Stomach (tissue), 9 donors: Measurements from ENCODE around the gene ARHGAP11A. TPM values are rescaled to one million over a fixed set of nuclear protein-coding genes. Genes with fewer than 3 reads are reported as not detected.

Experiments
- DNase-seq, 2 donors: peaks; one replicate each; pipeline versions ENCODE4 v3.0.0 to v3.0.0-alpha.2; 2013 to 2019
- H3K27ac ChIP-seq, 5 donors: fragments of 200-600 bp in 4 of 5; sonication (generic) in 4 of 5; one replicate each; pipeline ENCODE4 v1.5.1; 2013 to 2019; ENCODE audit warnings: mild to moderate bottlenecking in 1 of 5, moderate library complexity in 1 of 5
- H3K27me3 ChIP-seq, 3 donors: fragments of 200-600 bp; sonication (generic); one replicate each; pipeline ENCODE4 v1.5.1; 2017 to 2019; ENCODE audit warnings: mixed run types in 1 of 3
- H3K36me3 ChIP-seq, 4 donors: fragments of 200-600 bp; sonication (generic); 1 replicate in 3 of 4; 2 replicates in 1 of 4; pipeline ENCODE4 v1.5.1; 2016 to 2019
- H3K4me1 ChIP-seq, 4 donors: fragments of 200-600 bp; sonication (generic); one replicate each; pipeline ENCODE4 v1.5.1; 2016 to 2019
- H3K4me3 ChIP-seq, 4 donors: fragments of 200-600 bp; sonication (generic) in 3 of 4; one replicate each; pipeline ENCODE4 v1.5.1; 2016 to 2019; ENCODE audit warnings: mild to moderate bottlenecking in 1 of 4
- H3K9me3 ChIP-seq, 4 donors: fragments of 200-600 bp; sonication (generic); one replicate each; pipeline ENCODE4 v1.5.1; 2016 to 2019
- EP300 ChIP-seq: sonication (generic); formaldehyde crosslinking; IDR thresholded peaks from one replicate; pipeline ENCODE4 v1.6.1; 2017; ENCODE audit warnings: antibody characterized with exemption
- POLR2A ChIP-seq, 4 donors: fragments of 450-650 bp; IDR thresholded peaks; one replicate each; pipeline ENCODE4 v1.6.1; 2016; ENCODE audit warnings: antibody characterized with exemption in 4 of 4, control low read depth in 2 of 4, mild to moderate bottlenecking in 1 of 4, moderate library complexity in 1 of 4
- POLR2AphosphoS5 ChIP-seq, 3 donors: sonication (generic); formaldehyde crosslinking; IDR thresholded peaks; one replicate each; pipeline ENCODE4 v1.6.1; 2016; ENCODE audit warnings: antibody characterized with exemption in 3 of 3
- WGBS, 5 donors: extraction: QIAGEN DNeasy Blood & Tissue Kit in 3 of 5; methylation state at CpG; one replicate each; pipeline versions ENCODE4 v1.1.5 to v1.1.7; 2013 to 2018; 5-methylcytosine and 5-hydroxymethylcytosine counted together
- intact Hi-C: fragments of 100-400 bp; cut with DNase I; formaldehyde crosslinking; loops from one replicate; pipeline ENCODE4 v1.15.1; 2023; ENCODE audit warnings: low total_unique reads
- polyA plus RNA-seq, 3 donors: library from polyadenylated mRNA; stranded (reverse); fragments of 200-250 nt; gene quantifications; one replicate each; pipeline ENCODE4 v1.2.3, GENCODE V29; 2013
- total RNA-seq, 5 donors: library from RNA; depleted of rRNA; stranded (reverse); fragments of >200 nt; gene quantifications; one replicate each; pipeline versions ENCODE4 v1.1.0 to v1.2.3, GENCODE V29; 2014 to 2016
- TF ChIP-seq, protein P1 (sequence below), 7 experiments: fragments of 450-650 bp in 4 of 7; fragments of 200-600 bp in 3 of 7; sonication (generic) in 3 of 7; IDR thresholded peaks; one replicate each; pipeline ENCODE4 v1.5.1; 2016 to 2019; ENCODE audit warnings: antibody characterized with exemption in 7 of 7, control low read depth in 2 of 7, mild to moderate bottlenecking in 1 of 7
- donor health status: healthy with polysubstance abuse.
- donor health status: Bipolar disorder and iron deficiency.
- donor health status: healthy.

Gene ARHGAP11A
- total and polyA plus RNA-seq, 8 donors, result 2.2 to 13.9 (median 6.2) TPM

DNA sequence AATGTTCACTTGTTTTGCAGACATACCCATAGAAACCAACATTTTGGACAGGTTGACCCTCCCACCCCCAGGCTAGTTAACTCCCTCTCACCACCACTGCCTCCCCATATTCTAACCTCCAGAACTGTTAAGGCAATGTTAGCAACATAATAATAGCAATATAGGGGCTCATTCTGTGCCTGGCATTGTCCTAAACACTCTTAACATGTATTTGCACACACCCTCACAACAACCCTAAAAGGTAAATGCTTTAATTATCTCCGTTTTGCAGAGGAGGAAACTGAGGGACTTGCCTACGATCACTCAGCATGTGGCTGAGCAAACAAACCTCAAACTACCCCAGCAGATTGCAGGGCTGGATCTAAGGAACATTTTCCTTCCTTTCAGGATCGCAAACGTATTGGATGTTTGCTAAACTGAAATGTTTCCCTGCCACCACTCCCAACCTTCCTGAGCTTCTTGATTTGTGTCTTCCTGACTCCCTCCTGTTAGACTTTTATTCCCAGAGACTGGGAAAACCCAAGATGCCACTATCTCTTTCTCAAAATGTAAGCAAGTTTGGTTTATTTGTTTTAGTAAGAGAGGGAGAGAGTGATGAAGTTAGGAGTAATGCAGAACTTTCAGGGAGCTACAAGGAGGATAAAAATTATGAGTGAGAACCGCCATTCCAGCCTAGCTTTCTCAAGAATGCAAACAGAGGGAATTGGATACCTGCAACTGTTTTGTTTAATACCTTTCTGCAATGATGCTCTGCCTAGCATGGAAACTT is 27.5 kb downstream of the ARHGAP11A start:
- Histone ChIP-seq H3K27ac (no peak overlapping the region), H3K36me3 (no peaks in the 10 kb centered on the region), H3K4me1 (peaks cover 0 to 10% (median 0%) of the 10 kb centered on the region in 4 donors), H3K9me3 (no peaks in the 10 kb centered on the region), H3K27me3 (peaks cover 0 to 26% (median 0%) of the 10 kb centered on the region in 3 donors), H3K4me3 (no peak overlapping the region)
- 31 to 53% (median 49%) methylated on average over 5 of the region's 5 CpGs for WGBS, 5 donors
- no peak for DNase-seq
- intact Hi-C loops, result no loop called here
- TF ChIP-seq POLR2AphosphoS5 (IDR thresholded peaks at IDR 0.05) (no peak), POLR2A (IDR thresholded peaks at IDR 0.05) (no peak), EP300 (no peak)
- TF ChIP-seq, protein P1, sequence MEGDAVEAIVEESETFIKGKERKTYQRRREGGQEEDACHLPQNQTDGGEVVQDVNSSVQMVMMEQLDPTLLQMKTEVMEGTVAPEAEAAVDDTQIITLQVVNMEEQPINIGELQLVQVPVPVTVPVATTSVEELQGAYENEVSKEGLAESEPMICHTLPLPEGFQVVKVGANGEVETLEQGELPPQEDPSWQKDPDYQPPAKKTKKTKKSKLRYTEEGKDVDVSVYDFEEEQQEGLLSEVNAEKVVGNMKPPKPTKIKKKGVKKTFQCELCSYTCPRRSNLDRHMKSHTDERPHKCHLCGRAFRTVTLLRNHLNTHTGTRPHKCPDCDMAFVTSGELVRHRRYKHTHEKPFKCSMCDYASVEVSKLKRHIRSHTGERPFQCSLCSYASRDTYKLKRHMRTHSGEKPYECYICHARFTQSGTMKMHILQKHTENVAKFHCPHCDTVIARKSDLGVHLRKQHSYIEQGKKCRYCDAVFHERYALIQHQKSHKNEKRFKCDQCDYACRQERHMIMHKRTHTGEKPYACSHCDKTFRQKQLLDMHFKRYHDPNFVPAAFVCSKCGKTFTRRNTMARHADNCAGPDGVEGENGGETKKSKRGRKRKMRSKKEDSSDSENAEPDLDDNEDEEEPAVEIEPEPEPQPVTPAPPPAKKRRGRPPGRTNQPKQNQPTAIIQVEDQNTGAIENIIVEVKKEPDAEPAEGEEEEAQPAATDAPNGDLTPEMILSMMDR (IDR thresholded peaks at IDR 0.05), result no peak

DNA sequence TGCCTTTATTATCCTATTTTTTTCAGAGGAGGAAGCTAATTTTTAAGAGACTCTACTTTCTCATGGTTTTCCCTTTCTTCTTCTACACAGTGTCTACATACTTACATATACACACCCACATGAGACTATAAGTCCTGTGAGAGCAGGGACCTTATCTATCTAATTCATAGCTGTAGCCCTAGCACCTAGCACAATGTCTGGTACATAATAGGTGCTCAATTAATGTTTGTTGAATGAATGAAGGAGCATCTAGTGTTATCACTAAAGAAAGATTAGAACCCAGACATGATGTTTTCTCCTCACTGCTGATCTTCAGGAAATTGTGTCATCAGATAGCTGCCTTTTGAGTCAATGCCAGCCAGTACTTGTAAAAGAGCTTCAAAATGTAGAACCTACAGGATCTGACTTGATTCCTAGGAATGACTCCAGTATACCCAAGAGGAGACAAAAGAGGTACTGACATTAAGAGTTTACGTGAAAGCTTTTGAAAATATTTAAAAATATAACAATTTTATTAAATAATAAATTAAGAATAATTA is 28.7 kb downstream of the ARHGAP11A start:
- no peak for DNase-seq
- Histone ChIP-seq H3K27ac (no peak overlapping the region), H3K36me3 (no peaks in the 10 kb centered on the region), H3K4me1 (peaks cover 0 to 10% (median 0%) of the 10 kb centered on the region in 4 donors), H3K4me3 (no peak overlapping the region), H3K27me3 (peaks cover 0 to 26% (median 0%) of the 10 kb centered on the region in 3 donors), H3K9me3 (no peaks in the 10 kb centered on the region)
- 91 to 100% (median 97%) methylated on average over 1 of the region's 1 CpG for WGBS, 5 donors
- intact Hi-C loops, result no loop called here
- no peak for TF ChIP-seq EP300
- TF ChIP-seq POLR2AphosphoS5 (IDR thresholded peaks at IDR 0.05), result no peak
- no peak for TF ChIP-seq POLR2A (IDR thresholded peaks at IDR 0.05)
- TF ChIP-seq, protein P1 (IDR thresholded peaks at IDR 0.05), result no peak

DNA sequence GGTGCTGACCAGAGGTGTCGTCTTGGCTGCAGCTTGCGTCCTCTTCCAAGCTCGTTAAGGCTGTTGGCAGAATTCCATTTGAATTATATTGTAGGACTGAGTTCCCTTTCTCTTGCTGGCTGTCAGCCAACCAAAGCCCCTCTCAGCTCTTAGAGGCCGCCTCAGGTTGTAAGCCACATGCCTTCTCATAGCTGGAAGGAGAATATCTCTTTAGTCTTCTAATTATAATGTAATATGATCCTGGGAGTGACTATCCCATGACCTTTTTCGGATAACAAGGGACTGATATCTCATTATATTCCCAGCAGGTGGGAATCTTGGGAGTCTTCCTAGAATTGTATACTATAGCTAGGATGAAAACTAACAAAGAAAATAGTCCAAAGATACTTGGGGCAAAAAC is 31.0 kb downstream of the ARHGAP11A start:
- WGBS, 5 donors, result 63 to 77% (median 64%) methylated on average over 5 of the region's 5 CpGs
- H3K27ac ChIP-seq, result no peak overlapping the region
- H3K4me1 ChIP-seq, result peaks cover 0 to 10% (median under 1%) of the 10 kb centered on the region in 4 donors
- no peaks in the 10 kb centered on the region for H3K36me3 ChIP-seq
- H3K27me3 ChIP-seq, result peaks cover 0 to 22% (median 0%) of the 10 kb centered on the region in 3 donors
- no peaks in the 10 kb centered on the region for H3K9me3 ChIP-seq
- peak in 1 of 2 donors; percentile 17 for DNase-seq
- intact Hi-C loops, result no loop called here
- no peak overlapping the region for H3K4me3 ChIP-seq
- TF ChIP-seq, protein P1 (IDR thresholded peaks at IDR 0.05), result no peak
- no peak for TF ChIP-seq POLR2AphosphoS5 (IDR thresholded peaks at IDR 0.05)
- TF ChIP-seq EP300, result no peak
- no peak for TF ChIP-seq POLR2A (IDR thresholded peaks at IDR 0.05)

DNA sequence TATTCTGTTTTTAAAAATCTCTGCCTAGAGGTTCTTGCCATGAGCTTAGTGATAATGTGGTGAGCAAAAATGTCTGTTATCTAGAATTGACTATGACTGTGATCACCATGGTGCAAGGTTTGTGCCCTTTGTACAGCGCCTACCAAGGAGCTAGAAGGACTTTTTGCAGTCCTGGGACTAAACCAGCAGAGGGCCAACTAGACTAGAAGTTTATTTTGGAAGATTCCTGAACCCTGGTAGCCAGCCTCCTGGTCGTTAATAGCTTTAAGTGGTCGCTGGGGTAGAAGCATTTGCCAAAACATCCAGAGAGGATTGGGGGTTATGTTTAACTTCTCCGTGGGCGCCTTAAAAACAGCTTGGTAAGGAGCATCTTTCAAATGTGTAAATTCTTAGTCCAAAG is 34.0 kb downstream of the ARHGAP11A start:
- H3K27me3 ChIP-seq, result no peaks in the 10 kb centered on the region
- DNase-seq, result no peak
- H3K27ac ChIP-seq, result no peak overlapping the region
- WGBS, 5 donors, result 56 to 73% (median 67%) methylated on average over 5 of the region's 5 CpGs
- H3K36me3 ChIP-seq, result no peaks in the 10 kb centered on the region
- intact Hi-C loops, result no loop called here
- H3K4me1 ChIP-seq, result peaks cover 0 to 4% (median 0%) of the 10 kb centered on the region in 4 donors
- no peaks in the 10 kb centered on the region for H3K9me3 ChIP-seq
- TF ChIP-seq POLR2AphosphoS5 (IDR thresholded peaks at IDR 0.05), result no peak
- no peak for TF ChIP-seq POLR2A (IDR thresholded peaks at IDR 0.05)
- TF ChIP-seq EP300, result no peak
- TF ChIP-seq, protein P1 (IDR thresholded peaks at IDR 0.05), result no peak
- H3K4me3 ChIP-seq, result no peak overlapping the region
